ENCODE measurements around the gene R3HCC1L.

The R3HCC1L gene

DNA sequence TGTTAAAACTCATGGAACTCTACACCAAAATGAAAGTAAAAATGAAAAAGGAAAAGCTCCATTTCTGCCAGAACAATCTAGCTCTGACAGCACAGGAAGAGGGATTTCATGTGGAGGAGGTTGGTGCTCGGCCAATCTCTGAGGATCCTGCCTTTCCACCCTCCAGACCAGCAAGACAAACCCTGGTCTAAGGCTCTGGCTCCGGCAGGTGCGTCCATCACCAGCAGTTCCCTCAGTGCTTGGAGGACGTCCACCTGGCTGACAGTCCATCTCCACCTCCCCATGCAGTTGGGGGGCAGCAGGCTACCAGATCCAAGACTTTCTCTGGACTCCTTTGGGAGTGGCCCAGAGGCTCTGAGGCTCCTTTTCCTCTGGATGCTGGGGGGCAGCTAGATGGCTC lies 158.5 kb downstream of the R3HCC1L start:
- DNase-seq = no peak

DNA sequence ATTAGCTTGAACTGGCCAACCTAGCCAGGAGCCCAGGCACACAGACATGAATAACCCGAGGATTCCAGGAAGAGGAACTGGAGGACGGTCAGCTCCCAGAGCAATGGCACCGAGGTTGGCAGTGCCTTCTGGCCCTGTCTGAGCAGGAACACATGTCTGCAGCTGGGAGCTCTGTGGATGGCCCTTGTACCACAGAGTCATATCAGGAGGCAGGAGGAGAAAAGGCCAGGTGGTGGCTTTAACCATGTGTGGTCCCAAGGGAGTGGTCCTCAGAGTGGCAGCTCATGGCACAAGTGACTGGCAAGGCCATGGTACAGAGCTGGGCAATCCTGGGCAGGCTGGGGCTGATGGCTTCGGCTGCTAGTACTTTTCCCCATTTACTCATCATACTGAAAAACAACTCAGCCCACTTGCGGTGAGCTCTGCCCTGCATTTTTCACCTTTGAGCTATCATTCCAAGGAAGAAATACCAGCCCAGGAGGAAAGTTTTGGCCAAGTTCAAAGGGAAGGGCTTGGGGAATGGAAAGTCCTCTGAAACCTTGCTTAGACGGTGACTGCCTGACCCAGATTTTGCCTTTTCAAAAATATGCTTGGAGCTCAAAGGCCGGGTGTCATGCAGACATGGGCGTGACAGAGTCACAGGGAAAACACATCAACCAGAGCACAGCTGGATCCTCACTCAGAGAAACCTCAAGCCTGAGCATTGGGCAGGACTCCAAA lies 159.3 kb downstream of the R3HCC1L start:
- DNase-seq = no peak

DNA sequence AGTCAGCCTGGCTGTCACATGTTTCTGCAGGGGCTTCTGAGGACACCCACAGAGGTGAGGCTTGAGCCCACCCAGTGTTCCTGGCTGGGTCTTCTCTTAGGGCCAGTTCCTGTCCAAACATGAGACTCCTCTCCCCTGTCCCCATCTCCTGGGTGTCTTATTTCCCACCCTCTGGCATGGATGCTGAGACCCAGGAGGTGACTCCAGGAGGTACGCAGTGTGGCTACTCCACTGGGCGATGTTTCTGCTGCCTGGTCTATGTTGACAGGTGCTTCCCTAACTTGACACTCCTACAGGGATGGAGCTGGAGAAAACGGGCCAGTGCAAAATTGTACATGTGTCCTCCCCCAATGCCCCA lies 159.8 kb downstream of the R3HCC1L start:
- DNase-seq = no peak

Measured in inflammatory macrophage treated with lipopolysaccharide for 1 hour (primary cell).